ENCODE measurements around the gene BTNL3. TPM values are rescaled to one million over a fixed set of nuclear protein-coding genes. Genes with fewer than 3 reads are reported as not detected.
A peak's percentile ranks its signal among the peaks of the same experiment; 100 is the strongest.

BTNL3 gene
- total RNA-seq, 2 experiments from 2014 or later, result not detected

DNA sequence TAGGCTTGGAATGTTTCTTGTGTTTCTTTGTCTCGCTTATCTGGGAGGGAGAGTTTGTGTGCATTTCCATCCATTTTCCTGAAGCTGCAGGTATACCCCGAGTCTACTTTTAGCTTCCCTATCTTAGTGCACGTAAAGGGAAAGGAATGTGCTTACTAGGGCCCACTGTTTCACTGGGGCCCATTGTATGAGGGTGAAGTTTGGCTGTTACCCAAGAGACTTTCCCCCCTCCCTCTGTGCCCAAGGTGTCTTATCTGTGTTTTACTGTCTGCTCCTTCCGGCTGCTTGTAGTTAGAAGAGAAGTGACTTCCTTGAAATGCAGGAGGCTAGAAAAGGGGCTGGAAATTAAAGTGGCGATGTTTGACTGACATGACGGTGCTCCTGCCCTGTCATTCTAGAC is 12.1 kb upstream of the BTNL3 start:
- Mint-ChIP-seq H3K27me3 (peaks cover 8% of the 10 kb centered on the region), H3K27ac (peak overlapping the region; percentile 57), H3K4me1 (ENCODE audit: low read depth) (peaks cover 15% of the 10 kb centered on the region), H3K4me3 (peak overlapping the region; percentile 6), H3K9me3 (no peaks in the 10 kb centered on the region), H3K36me3 (ENCODE audit: low read depth) (no peaks in the 10 kb centered on the region)
- DNase-seq (peak in 2 of 14 experiments; percentile 3 to 33), ATAC-seq (ENCODE audit: poor library complexity) (no peak)
- TF ChIP-seq CTCF (IDR thresholded peaks at IDR 0.05), result no peak
- ChIA-PET POLR2A (no interaction called here), CTCF (no interaction called here)
- Histone ChIP-seq H3K36me3 (ENCODE audit: insufficient read depth, low read length) (no peaks in the 10 kb centered on the region), H3K4me3 (ENCODE audit: low read length) (no peak overlapping the region), H3K4me1 (ENCODE audit: insufficient read depth, low read length) (peaks cover 5% of the 10 kb centered on the region), H3K27me3 (ENCODE audit: control insufficient read depth in 1 of 2, insufficient read depth in 2 of 2, low read length in 2 of 2) (no peaks in the 10 kb centered on the region), H3K27ac (ENCODE audit: low read depth in 1 of 2, low read length in 2 of 2) (no peak overlapping the region), H3K9me3 (ENCODE audit: control insufficient read depth in 1 of 2, insufficient read depth in 1 of 2, low read length in 2 of 2) (no peaks in the 10 kb centered on the region)
- intact Hi-C loops (cut with DNase I, micrococcal nuclease), result no loop called here

DNA sequence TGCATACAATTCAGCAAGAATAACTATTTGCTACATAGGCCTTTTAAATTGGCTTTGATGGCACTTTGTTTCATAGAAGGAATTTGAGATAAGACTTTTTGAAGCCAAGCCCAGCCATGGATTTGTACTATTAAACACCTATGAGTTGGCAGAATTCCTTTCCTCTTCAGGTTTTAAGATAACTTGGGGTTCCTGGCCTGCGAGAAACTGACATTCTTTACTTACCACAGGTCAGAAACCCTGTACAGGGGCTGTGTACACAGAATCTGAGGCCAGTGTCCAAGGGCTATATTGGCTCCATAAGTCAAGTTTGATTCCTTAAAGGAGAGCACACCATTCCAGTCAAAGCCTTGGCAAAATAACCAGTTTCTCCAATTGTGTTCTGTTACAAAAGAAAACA is 10.8 kb upstream of the BTNL3 start:
- no peaks in the 10 kb centered on the region for H3K36me3 ChIP-seq (ENCODE audit: insufficient read depth, low read length)
- no peak overlapping the region for H3K4me3 ChIP-seq (ENCODE audit: low read length)
- ATAC-seq (ENCODE audit: poor library complexity) (no peak), DNase-seq (no peak)
- no peak overlapping the region for H3K27ac Mint-ChIP-seq
- H3K4me1 ChIP-seq (ENCODE audit: insufficient read depth, low read length), result peaks cover 5% of the 10 kb centered on the region
- POLR2A ChIA-PET, result no interaction called here
- no peaks in the 10 kb centered on the region for H3K36me3 Mint-ChIP-seq (ENCODE audit: low read depth)
- TF ChIP-seq CTCF (IDR thresholded peaks at IDR 0.05), result no peak
- H3K9me3 ChIP-seq (ENCODE audit: control insufficient read depth in 1 of 2, insufficient read depth in 1 of 2, low read length in 2 of 2), result no peaks in the 10 kb centered on the region
- peaks cover 0 to 2% of the 10 kb centered on the region in 2 experiments for H3K27me3 ChIP-seq (ENCODE audit: control insufficient read depth in 1 of 2, insufficient read depth in 2 of 2, low read length in 2 of 2)
- H3K4me1 Mint-ChIP-seq (ENCODE audit: low read depth), result peaks cover 15% of the 10 kb centered on the region
- CTCF ChIA-PET, result no interaction called here
- H3K27me3 Mint-ChIP-seq, result peaks cover 12% of the 10 kb centered on the region
- H3K9me3 Mint-ChIP-seq, result no peaks in the 10 kb centered on the region
- intact Hi-C loops (cut with DNase I, micrococcal nuclease), result no loop called here
- no peak overlapping the region for H3K27ac ChIP-seq (ENCODE audit: low read depth in 1 of 2, low read length in 2 of 2)
- no peak overlapping the region for H3K4me3 Mint-ChIP-seq

GRCh38 chr5:180982008-180982741 is 6.5 kb upstream of the BTNL3 start:
- Mint-ChIP-seq H3K4me1 (ENCODE audit: low read depth) (no peaks in the 10 kb centered on the region), H3K27me3 (peaks cover 38% of the 10 kb centered on the region), H3K27ac (no peak overlapping the region), H3K36me3 (ENCODE audit: low read depth) (no peaks in the 10 kb centered on the region), H3K4me3 (no peak overlapping the region), H3K9me3 (no peaks in the 10 kb centered on the region)
- ChIA-PET POLR2A (no interaction called here), CTCF (no interaction called here)
- Histone ChIP-seq H3K36me3 (ENCODE audit: insufficient read depth, low read length) (no peaks in the 10 kb centered on the region), H3K4me1 (ENCODE audit: insufficient read depth, low read length) (no peaks in the 10 kb centered on the region), H3K27me3 (ENCODE audit: control insufficient read depth in 1 of 2, insufficient read depth in 2 of 2, low read length in 2 of 2) (peaks cover 0 to 2% of the 10 kb centered on the region in 2 experiments), H3K9me3 (ENCODE audit: control insufficient read depth in 1 of 2, insufficient read depth in 1 of 2, low read length in 2 of 2) (no peaks in the 10 kb centered on the region), H3K4me3 (ENCODE audit: low read length) (no peak overlapping the region), H3K27ac (ENCODE audit: low read depth in 1 of 2, low read length in 2 of 2) (no peak overlapping the region)
- DNase-seq (no peak), ATAC-seq (ENCODE audit: poor library complexity) (no peak)
- intact Hi-C loops (cut with DNase I, micrococcal nuclease), result no loop called here
- no peak for TF ChIP-seq CTCF (IDR thresholded peaks at IDR 0.05)
